ENCODE data around the gene TBCE. TPM values are rescaled to one million over a fixed set of nuclear protein-coding genes. Genes with fewer than 3 reads are reported as not detected.

TBCE gene
- total RNA-seq, 4 donors from 2014 or later, result 38.0 to 50.3 (median 44.8) TPM

DNA sequence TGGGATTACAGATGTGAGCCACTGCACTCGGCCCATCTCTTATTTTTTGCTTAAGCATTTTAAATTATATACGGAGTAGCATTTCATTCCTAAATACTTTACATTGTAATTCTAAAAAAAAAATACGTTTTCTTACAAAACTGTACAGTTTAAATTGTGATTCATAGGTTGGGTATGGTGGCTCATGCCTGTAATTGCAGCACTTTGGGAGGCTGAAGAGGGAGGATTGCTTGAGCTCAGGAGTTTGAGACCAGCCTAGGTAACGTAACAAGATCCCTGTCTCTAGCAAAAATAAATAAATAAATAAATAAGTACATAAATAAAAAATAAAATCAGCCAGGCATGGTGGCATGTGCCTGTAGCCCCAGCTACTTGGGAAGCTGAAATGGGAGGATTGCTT lies 24.6 kb downstream of the TBCE start:
- Histone ChIP-seq H3K27ac (no peak overlapping the region), H3K36me3 (peaks cover 0 to 5% of the 10 kb centered on the region in 2 donors), H3K9me3 (no peaks in the 10 kb centered on the region), H3K27me3 (no peaks in the 10 kb centered on the region), H3K4me3 (replicated peaks in 1 of 3) (no peak overlapping the region), H3K4me1 (peaks cover 0 to 5% of the 10 kb centered on the region in 2 donors)
- WGBS, 2 donors, result 95 to 98% methylated on average over 4 of the region's 4 CpGs
- no peak for DNase-seq
- intact Hi-C loops (cut with DNase I), result no loop called here
- TF ChIP-seq, protein P1, sequence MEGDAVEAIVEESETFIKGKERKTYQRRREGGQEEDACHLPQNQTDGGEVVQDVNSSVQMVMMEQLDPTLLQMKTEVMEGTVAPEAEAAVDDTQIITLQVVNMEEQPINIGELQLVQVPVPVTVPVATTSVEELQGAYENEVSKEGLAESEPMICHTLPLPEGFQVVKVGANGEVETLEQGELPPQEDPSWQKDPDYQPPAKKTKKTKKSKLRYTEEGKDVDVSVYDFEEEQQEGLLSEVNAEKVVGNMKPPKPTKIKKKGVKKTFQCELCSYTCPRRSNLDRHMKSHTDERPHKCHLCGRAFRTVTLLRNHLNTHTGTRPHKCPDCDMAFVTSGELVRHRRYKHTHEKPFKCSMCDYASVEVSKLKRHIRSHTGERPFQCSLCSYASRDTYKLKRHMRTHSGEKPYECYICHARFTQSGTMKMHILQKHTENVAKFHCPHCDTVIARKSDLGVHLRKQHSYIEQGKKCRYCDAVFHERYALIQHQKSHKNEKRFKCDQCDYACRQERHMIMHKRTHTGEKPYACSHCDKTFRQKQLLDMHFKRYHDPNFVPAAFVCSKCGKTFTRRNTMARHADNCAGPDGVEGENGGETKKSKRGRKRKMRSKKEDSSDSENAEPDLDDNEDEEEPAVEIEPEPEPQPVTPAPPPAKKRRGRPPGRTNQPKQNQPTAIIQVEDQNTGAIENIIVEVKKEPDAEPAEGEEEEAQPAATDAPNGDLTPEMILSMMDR (IDR thresholded peaks at IDR 0.05), result no peak
- no peak for TF ChIP-seq POLR2A (IDR thresholded peaks at IDR 0.05)

DNA sequence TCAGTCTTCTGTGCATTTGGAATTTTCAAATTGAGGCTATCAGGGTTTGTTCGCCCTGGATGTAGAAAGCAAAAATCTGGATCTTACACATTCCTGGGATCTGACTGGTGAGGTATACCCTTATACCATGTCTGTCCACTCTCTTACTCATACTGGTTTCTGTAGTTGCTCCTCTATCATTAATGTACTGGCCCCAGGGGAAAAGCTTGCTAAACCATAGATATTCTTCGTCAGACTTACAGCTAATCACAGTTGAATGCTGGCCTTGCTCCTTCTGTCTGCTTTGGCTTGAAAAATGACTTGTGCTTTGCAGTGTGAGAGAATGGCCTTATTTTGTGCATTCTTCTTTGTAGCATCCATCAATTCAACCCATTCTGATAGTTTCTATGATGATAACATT lies 30.5 kb downstream of the TBCE start:
- Histone ChIP-seq H3K27ac (no peak overlapping the region), H3K9me3 (no peaks in the 10 kb centered on the region), H3K36me3 (no peaks in the 10 kb centered on the region), H3K4me3 (replicated peaks in 1 of 3) (no peak overlapping the region), H3K4me1 (peaks cover 17 to 23% of the 10 kb centered on the region in 2 donors), H3K27me3 (no peaks in the 10 kb centered on the region)
- TF ChIP-seq, protein P1 (IDR thresholded peaks at IDR 0.05), result no peak
- TF ChIP-seq POLR2A (IDR thresholded peaks at IDR 0.05), result no peak
- DNase-seq, result no peak
- intact Hi-C loops (cut with DNase I), result no loop called here
- 87 to 90% methylated on average over 2 of the region's 2 CpGs for WGBS, 2 donors

DNA sequence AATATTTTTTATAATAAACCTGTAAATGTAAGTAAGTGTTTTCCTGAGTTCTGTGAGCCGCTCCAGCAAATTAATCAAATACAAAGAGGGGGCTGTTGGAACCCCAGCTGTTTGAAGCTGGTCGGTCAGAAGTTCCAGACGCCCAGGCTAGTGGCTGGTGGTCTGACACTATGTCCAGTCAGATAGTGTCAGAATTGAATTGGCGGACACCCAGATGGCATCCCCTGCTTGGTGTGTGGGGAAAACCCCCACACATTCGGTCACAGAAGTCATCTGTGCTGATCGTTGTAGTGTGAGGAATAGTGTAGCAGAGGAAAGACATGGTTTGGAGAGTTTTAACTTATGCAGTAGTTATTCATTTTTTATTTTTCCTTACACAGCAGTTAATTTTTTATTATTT lies 32.4 kb downstream of the TBCE start:
- intact Hi-C loops (cut with DNase I), result no loop called here
- WGBS, 2 donors, result 73 to 84% methylated on average over 6 of the region's 6 CpGs

DNA sequence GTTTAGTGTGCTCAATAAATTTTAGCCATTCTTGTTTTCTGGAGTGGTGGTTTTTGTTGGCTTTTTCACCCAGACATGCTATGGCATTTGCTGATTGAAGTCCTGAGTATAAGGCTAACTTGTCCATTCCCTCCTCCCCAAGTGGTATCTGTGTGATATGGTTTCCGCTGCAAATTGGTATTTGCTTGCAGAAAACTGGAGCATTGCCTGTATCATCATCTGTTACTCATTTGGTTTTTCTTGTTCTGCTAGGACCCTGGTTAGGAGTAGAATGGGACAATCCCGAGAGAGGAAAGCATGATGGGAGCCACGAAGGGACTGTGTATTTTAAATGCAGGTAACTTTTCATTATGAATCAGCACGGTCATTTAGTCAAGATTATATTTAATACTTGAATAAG lies 34.0 kb downstream of the TBCE start:
- intact Hi-C loops (cut with DNase I), result no loop called here
- TF ChIP-seq, protein P1 (IDR thresholded peaks at IDR 0.05), result no peak
- no peak for TF ChIP-seq POLR2A (IDR thresholded peaks at IDR 0.05)
- DNase-seq, result no peak
- H3K27ac ChIP-seq, result peak overlapping the region in 1 of 3 donors; percentile 50
- H3K27me3 ChIP-seq, result no peaks in the 10 kb centered on the region
- H3K9me3 ChIP-seq, result no peaks in the 10 kb centered on the region
- 83 to 86% methylated on average over 4 of the region's 4 CpGs for WGBS, 2 donors
- peaks cover 23 to 31% of the 10 kb centered on the region in 2 donors for H3K4me1 ChIP-seq
- no peak overlapping the region for H3K4me3 ChIP-seq (replicated peaks in 1 of 3)
- H3K36me3 ChIP-seq, result no peaks in the 10 kb centered on the region

More for the DNA sequence above, 32.4 kb downstream of the TBCE start:
- Histone ChIP-seq H3K27me3 (no peaks in the 10 kb centered on the region), H3K27ac (peak overlapping the region in 1 of 3 donors; percentile 12), H3K36me3 (no peaks in the 10 kb centered on the region), H3K4me3 (replicated peaks in 1 of 3) (no peak overlapping the region), H3K4me1 (peaks cover 23 to 31% of the 10 kb centered on the region in 2 donors), H3K9me3 (no peaks in the 10 kb centered on the region)
- TF ChIP-seq, protein P1 (IDR thresholded peaks at IDR 0.05), result no peak
- no peak for TF ChIP-seq POLR2A (IDR thresholded peaks at IDR 0.05)
- DNase-seq, result no peak

DNA sequence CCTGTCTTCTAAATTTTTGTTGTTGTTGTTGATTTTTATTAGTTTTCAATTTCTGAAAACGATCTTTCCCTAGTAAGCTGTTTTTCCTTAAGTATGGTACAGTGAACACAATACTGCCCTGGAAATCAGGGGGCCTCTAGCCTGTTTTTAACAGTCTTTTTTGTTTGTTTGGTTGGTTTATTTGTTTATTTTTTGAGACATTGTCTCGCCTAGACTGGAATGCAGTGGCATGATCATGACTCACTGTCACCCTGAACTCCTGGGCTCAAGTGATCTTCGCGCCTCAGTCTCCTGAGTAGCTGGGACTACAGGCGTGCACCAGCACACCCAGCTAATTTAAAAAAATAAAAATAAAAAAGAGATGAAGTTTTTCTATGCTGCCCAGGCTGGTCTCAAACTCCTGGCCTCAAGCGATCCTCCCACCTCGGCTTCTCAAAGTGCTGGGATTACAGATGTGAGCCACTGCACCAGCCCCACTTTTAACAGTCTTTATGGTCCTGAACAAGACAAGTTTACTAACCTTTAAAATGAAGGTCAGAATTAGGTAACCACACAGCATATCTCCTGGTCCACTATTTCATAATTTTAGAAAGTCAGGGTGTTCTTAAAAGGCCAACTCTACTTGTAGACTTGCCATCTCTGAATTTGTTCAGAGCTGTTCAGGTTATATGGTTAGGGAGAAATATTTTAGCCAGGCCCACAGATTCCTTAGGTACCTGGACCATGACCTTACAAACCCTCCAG lies 35.4 kb downstream of the TBCE start:
- Histone ChIP-seq H3K9me3 (no peaks in the 10 kb centered on the region), H3K4me1 (peaks cover 29 to 35% of the 10 kb centered on the region in 2 donors), H3K4me3 (replicated peaks in 1 of 3) (no peak overlapping the region), H3K27me3 (no peaks in the 10 kb centered on the region), H3K27ac (peak overlapping the region; percentile 59 to 92 (median 82)), H3K36me3 (no peaks in the 10 kb centered on the region)
- WGBS, 2 donors, result 64 to 74% methylated on average over 7 of the region's 7 CpGs
- DNase-seq, result peak; percentile 67 to 74
- intact Hi-C loops (cut with DNase I), result no loop called here
- TF ChIP-seq POLR2A (IDR thresholded peaks at IDR 0.05), result peak in 1 of 2 donors; percentile 8
- TF ChIP-seq, protein P1 (IDR thresholded peaks at IDR 0.05), result no peak
